ENCODE data around the gene DGKZ.

The DGKZ gene

DNA sequence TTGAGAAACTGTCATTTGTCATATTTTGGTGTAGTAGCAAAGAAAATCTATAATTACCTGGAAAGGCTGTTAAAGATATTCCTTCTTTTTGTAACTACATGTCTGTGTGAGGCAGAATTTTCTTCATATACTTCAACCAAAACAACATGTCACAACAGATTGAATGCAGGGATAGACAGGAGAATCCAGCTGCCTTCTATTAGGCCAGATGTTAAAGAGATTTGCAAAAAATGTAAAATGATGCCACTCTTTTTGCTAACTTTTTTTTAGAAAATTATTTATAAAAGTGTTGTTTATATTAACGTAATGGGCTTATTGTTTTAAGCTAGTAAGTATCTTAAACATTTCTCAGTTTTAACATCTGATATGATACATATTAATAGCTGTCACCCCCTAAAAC, 12.7 kb downstream of the DGKZ start:
- Histone ChIP-seq H3K27me3 (ENCODE audit: low read depth, low read length) (no peaks in the 10 kb centered on the region), H3K79me2 (ENCODE audit: low read length) (peaks cover 51% of the 10 kb centered on the region), H3K27ac (ENCODE audit: low read length) (no peak overlapping the region)

DNA sequence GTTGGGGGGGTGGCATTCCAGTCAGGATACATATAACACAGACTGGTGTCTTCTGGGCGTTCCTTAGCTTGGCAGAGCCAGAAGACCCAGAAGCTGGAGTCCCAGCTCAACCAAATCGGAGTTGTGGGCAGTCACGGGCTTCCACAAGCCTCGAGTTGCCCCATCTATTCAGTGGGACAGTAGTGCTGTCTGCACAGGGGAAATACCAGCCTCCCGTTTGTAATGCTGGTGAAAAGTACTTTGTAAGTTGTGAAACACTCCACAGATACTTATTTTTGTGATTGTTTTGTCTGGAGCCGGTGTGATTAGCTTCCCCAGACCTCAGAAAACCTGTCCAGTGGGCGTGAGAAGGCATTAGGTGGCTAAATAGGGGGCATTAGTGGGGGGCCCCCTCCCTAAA, 13.6 kb downstream of the DGKZ start:
- TF ChIP-seq, protein P1, sequence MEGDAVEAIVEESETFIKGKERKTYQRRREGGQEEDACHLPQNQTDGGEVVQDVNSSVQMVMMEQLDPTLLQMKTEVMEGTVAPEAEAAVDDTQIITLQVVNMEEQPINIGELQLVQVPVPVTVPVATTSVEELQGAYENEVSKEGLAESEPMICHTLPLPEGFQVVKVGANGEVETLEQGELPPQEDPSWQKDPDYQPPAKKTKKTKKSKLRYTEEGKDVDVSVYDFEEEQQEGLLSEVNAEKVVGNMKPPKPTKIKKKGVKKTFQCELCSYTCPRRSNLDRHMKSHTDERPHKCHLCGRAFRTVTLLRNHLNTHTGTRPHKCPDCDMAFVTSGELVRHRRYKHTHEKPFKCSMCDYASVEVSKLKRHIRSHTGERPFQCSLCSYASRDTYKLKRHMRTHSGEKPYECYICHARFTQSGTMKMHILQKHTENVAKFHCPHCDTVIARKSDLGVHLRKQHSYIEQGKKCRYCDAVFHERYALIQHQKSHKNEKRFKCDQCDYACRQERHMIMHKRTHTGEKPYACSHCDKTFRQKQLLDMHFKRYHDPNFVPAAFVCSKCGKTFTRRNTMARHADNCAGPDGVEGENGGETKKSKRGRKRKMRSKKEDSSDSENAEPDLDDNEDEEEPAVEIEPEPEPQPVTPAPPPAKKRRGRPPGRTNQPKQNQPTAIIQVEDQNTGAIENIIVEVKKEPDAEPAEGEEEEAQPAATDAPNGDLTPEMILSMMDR (IDR thresholded peaks at IDR 0.05; ENCODE audit: low read depth, low read length): no peak
- TF ChIP-seq EZH2phosphoT487 (IDR thresholded peaks at IDR 0.05; ENCODE audit: low read depth): no peak
- Histone ChIP-seq H3K27ac (ENCODE audit: low read length) (peak overlapping the region; percentile 43), H3K4me1 (ENCODE audit: low read length) (peaks cover 14% of the 10 kb centered on the region), H3K4me3 (ENCODE audit: low read length) (peak overlapping the region; percentile 76), H3K36me3 (replicated peaks; ENCODE audit: low read depth, low read length) (peaks cover 3% of the 10 kb centered on the region), H3K9ac (ENCODE audit: low read length) (peak overlapping the region; percentile 68), H3K9me3 (ENCODE audit: insufficient read depth, low read length) (no peaks in the 10 kb centered on the region), H3K4me2 (ENCODE audit: low read length) (peak overlapping the region; percentile 96), H3K27me3 (ENCODE audit: low read depth, low read length) (no peaks in the 10 kb centered on the region), H3K79me2 (ENCODE audit: low read length) (peaks cover 51% of the 10 kb centered on the region), H4K20me1 (ENCODE audit: insufficient read depth, low read length) (peaks cover 9% of the 10 kb centered on the region), H2AFZ (ENCODE audit: low read depth, low read length) (peak overlapping the region; percentile 9; the same call in 1 of the 2 replicates)

More for the DNA sequence above, 12.7 kb downstream of the DGKZ start:
- Histone ChIP-seq H3K9ac (ENCODE audit: low read length) (no peak overlapping the region), H3K4me2 (ENCODE audit: low read length) (no peak overlapping the region), H4K20me1 (ENCODE audit: insufficient read depth, low read length) (peaks cover 9% of the 10 kb centered on the region), H3K4me1 (ENCODE audit: low read length) (peaks cover 14% of the 10 kb centered on the region), H3K4me3 (ENCODE audit: low read length) (no peak overlapping the region), H3K36me3 (replicated peaks; ENCODE audit: low read depth, low read length) (peaks cover 3% of the 10 kb centered on the region), H2AFZ (ENCODE audit: low read depth, low read length) (no peak overlapping the region), H3K9me3 (ENCODE audit: insufficient read depth, low read length) (no peaks in the 10 kb centered on the region)
- TF ChIP-seq, protein P1 (IDR thresholded peaks at IDR 0.05; ENCODE audit: low read depth, low read length): no peak
- TF ChIP-seq EZH2phosphoT487 (IDR thresholded peaks at IDR 0.05; ENCODE audit: low read depth): no peak

DNA sequence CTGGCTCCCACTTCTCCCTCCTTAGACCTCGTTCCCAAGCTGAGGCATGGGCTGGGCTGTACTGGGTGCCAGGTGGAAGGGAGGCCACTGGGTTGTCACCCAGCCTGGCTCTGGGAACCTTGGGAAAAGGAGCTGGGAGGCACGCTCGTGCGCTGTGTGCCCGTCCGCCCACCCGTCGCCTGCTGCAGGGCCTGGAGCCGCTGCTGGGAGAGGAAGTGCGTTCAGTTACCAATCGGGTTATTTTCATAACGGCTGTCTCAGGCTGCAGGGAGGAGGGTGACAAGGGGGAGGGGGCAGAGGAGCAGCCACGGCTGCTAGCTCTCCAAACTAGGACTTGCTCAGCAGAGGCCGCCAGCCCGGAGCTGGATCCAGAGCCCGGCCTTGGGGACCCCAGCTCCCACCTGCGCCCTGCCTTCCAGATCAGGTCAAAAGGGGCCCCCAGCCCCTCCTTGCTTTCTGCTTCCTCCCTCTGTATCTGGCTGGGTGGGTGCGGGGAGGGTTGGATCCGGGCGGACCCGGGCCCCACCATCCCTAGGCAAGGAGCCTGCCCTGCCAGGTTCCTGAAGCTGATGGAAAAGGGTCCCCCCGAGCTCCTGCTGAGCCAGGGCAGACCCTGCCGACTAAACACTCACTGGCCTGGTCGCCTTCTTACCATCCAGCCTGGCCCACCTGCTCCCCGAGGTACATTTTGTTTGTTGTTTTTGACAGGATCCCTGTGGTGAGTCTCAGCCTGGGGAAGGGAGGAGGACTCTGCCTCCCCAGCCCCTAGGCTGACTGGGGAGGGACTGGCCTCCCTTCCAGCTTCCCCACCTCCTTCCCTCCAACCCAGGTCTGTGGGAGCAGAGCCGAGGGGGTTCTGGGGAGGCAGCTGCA, 14.3 kb downstream of the DGKZ start:
- peaks cover 7% of the 10 kb centered on the region for H4K20me1 ChIP-seq (ENCODE audit: insufficient read depth, low read length)
- peak overlapping the region; percentile 96 for H3K4me2 ChIP-seq (ENCODE audit: low read length)
- H3K4me3 ChIP-seq (ENCODE audit: low read length): peak overlapping the region; percentile 76
- H3K4me1 ChIP-seq (ENCODE audit: low read length): peaks cover 14% of the 10 kb centered on the region
- H2AFZ ChIP-seq (ENCODE audit: low read depth, low read length): peak overlapping the region; percentile 9; the same call in 1 of the 2 replicates
- H3K9ac ChIP-seq (ENCODE audit: low read length): peak overlapping the region; percentile 68
- H3K27me3 ChIP-seq (ENCODE audit: low read depth, low read length): no peaks in the 10 kb centered on the region
- H3K36me3 ChIP-seq (replicated peaks; ENCODE audit: low read depth, low read length): peaks cover under 1% of the 10 kb centered on the region
- TF ChIP-seq, protein P1 (IDR thresholded peaks at IDR 0.05; ENCODE audit: low read depth, low read length): no peak
- TF ChIP-seq EZH2phosphoT487 (IDR thresholded peaks at IDR 0.05; ENCODE audit: low read depth): no peak
- peak overlapping the region; percentile 43 for H3K27ac ChIP-seq (ENCODE audit: low read length)
- H3K79me2 ChIP-seq (ENCODE audit: low read length): peaks cover 45% of the 10 kb centered on the region
- no peaks in the 10 kb centered on the region for H3K9me3 ChIP-seq (ENCODE audit: insufficient read depth, low read length)

All from OCI-LY3 (cell line).